ENCODE results near the gene SERP1.
"Not testable (repeated sequence)": the region's sequence is repeated elsewhere in the genome, so short reads cannot be mapped to it uniquely, and the experiment has no call there.

Gene SERP1

GRCh38 chr3:150520408-150520807, 25.9 kb downstream of the SERP1 start:
- peaks cover 7% of the 10 kb centered on the region for H3K36me3 Mint-ChIP-seq
- peaks cover 3% of the 10 kb centered on the region for H3K9me3 Mint-ChIP-seq (ENCODE audit: low read depth)
- H3K27ac Mint-ChIP-seq = no peak overlapping the region
- H3K27me3 Mint-ChIP-seq = no peaks in the 10 kb centered on the region
- H3K4me3 Mint-ChIP-seq = no peak overlapping the region
- H3K4me1 Mint-ChIP-seq (ENCODE audit: low read depth) = no peaks in the 10 kb centered on the region

GRCh38 chr3:150519026-150519425, 27.3 kb downstream of the SERP1 start:
- Mint-ChIP-seq H3K27me3 (no peaks in the 10 kb centered on the region), H3K27ac (no peak overlapping the region), H3K4me1 (ENCODE audit: low read depth) (no peaks in the 10 kb centered on the region), H3K36me3 (peaks cover 7% of the 10 kb centered on the region), H3K4me3 (no peak overlapping the region), H3K9me3 (ENCODE audit: low read depth) (peaks cover 3% of the 10 kb centered on the region)

GRCh38 chr3:150515210-150515609, 31.1 kb downstream of the SERP1 start:
- no peak overlapping the region for H3K4me3 Mint-ChIP-seq
- H3K4me1 Mint-ChIP-seq (ENCODE audit: low read depth) = no peaks in the 10 kb centered on the region
- peaks cover 9% of the 10 kb centered on the region for H3K36me3 Mint-ChIP-seq
- H3K27ac Mint-ChIP-seq = no peak overlapping the region
- no peaks in the 10 kb centered on the region for H3K27me3 Mint-ChIP-seq
- H3K9me3 Mint-ChIP-seq (ENCODE audit: low read depth) = peaks cover 3% of the 10 kb centered on the region

- Mint-ChIP-seq H3K36me3 (peaks cover 10% of the 10 kb centered on the region), H3K4me1 (ENCODE audit: low read depth) (no peaks in the 10 kb centered on the region), H3K4me3 (no peak overlapping the region), H3K27ac (no peak overlapping the region), H3K9me3 (ENCODE audit: low read depth) (peaks cover 3% of the 10 kb centered on the region), H3K27me3 (no peaks in the 10 kb centered on the region)
Measured at GRCh38 chr3:150511122-150511821, 35.0 kb downstream of the SERP1 start.

GRCh38 chr3:150509780-150510179, 36.5 kb downstream of the SERP1 start:
- H3K27me3 Mint-ChIP-seq = no peaks in the 10 kb centered on the region
- peaks cover 10% of the 10 kb centered on the region for H3K36me3 Mint-ChIP-seq
- H3K9me3 Mint-ChIP-seq (ENCODE audit: low read depth) = peaks cover 3% of the 10 kb centered on the region
- H3K4me1 Mint-ChIP-seq (ENCODE audit: low read depth) = no peaks in the 10 kb centered on the region
- H3K27ac Mint-ChIP-seq = no peak overlapping the region
- no peak overlapping the region for H3K4me3 Mint-ChIP-seq

- Mint-ChIP-seq H3K27me3 (no peaks in the 10 kb centered on the region), H3K4me1 (ENCODE audit: low read depth) (no peaks in the 10 kb centered on the region), H3K27ac (no peak overlapping the region), H3K36me3 (peaks cover 10% of the 10 kb centered on the region), H3K9me3 (ENCODE audit: low read depth) (peaks cover 3% of the 10 kb centered on the region), H3K4me3 (no peak overlapping the region)
Measured at GRCh38 chr3:150508401-150508800, 37.9 kb downstream of the SERP1 start.

- no peaks in the 10 kb centered on the region for H3K4me1 Mint-ChIP-seq (ENCODE audit: low read depth)
- H3K27ac Mint-ChIP-seq = no peak overlapping the region
- H3K4me3 Mint-ChIP-seq = no peak overlapping the region
- H3K36me3 Mint-ChIP-seq = peaks cover 8% of the 10 kb centered on the region
- H3K27me3 Mint-ChIP-seq = no peaks in the 10 kb centered on the region
- H3K9me3 Mint-ChIP-seq (ENCODE audit: low read depth) = peaks cover 3% of the 10 kb centered on the region
Measured at GRCh38 chr3:150504483-150504882, 41.8 kb downstream of the SERP1 start.

- no peak overlapping the region for H3K4me3 Mint-ChIP-seq
- H3K4me1 Mint-ChIP-seq (ENCODE audit: low read depth) = no peaks in the 10 kb centered on the region
- peaks cover 3% of the 10 kb centered on the region for H3K9me3 Mint-ChIP-seq (ENCODE audit: low read depth)
- peaks cover 8% of the 10 kb centered on the region for H3K36me3 Mint-ChIP-seq
- no peak overlapping the region for H3K27ac Mint-ChIP-seq
- no peaks in the 10 kb centered on the region for H3K27me3 Mint-ChIP-seq
Measured at GRCh38 chr3:150503402-150504099, 42.7 kb downstream of the SERP1 start.

GRCh38 chr3:150500960-150501359, 45.3 kb downstream of the SERP1 start:
- not testable (repeated sequence) for H3K27ac Mint-ChIP-seq; H3K4me3 Mint-ChIP-seq; H3K27me3 Mint-ChIP-seq; H3K4me1 Mint-ChIP-seq (ENCODE audit: low read depth); H3K9me3 Mint-ChIP-seq (ENCODE audit: low read depth); H3K36me3 Mint-ChIP-seq

GRCh38 chr3:150497956-150498355, 48.3 kb downstream of the SERP1 start:
- Mint-ChIP-seq H3K27me3 (no peaks in the 10 kb centered on the region), H3K4me3 (no peak overlapping the region), H3K4me1 (ENCODE audit: low read depth) (no peaks in the 10 kb centered on the region), H3K36me3 (no peaks in the 10 kb centered on the region), H3K9me3 (ENCODE audit: low read depth) (no peaks in the 10 kb centered on the region), H3K27ac (no peak overlapping the region)

GRCh38 chr3:150495563-150496168, 50.6 kb downstream of the SERP1 start:
- Mint-ChIP-seq H3K4me1 (ENCODE audit: low read depth) (no peaks in the 10 kb centered on the region), H3K27me3 (no peaks in the 10 kb centered on the region), H3K36me3 (no peaks in the 10 kb centered on the region), H3K9me3 (ENCODE audit: low read depth) (no peaks in the 10 kb centered on the region), H3K4me3 (no peak overlapping the region), H3K27ac (no peak overlapping the region)

GRCh38 chr3:150495149-150495548, 51.1 kb downstream of the SERP1 start:
- Mint-ChIP-seq H3K4me3 (no peak overlapping the region), H3K4me1 (ENCODE audit: low read depth) (no peaks in the 10 kb centered on the region), H3K9me3 (ENCODE audit: low read depth) (no peaks in the 10 kb centered on the region), H3K27me3 (no peaks in the 10 kb centered on the region), H3K36me3 (no peaks in the 10 kb centered on the region), H3K27ac (no peak overlapping the region)

- H3K27ac Mint-ChIP-seq = no peak overlapping the region
- no peaks in the 10 kb centered on the region for H3K36me3 Mint-ChIP-seq
- no peaks in the 10 kb centered on the region for H3K4me1 Mint-ChIP-seq (ENCODE audit: low read depth)
- no peaks in the 10 kb centered on the region for H3K27me3 Mint-ChIP-seq
- no peaks in the 10 kb centered on the region for H3K9me3 Mint-ChIP-seq (ENCODE audit: low read depth)
- no peak overlapping the region for H3K4me3 Mint-ChIP-seq
Measured at GRCh38 chr3:150494411-150494977, 51.8 kb downstream of the SERP1 start.
